HuH-7 (cell line): ENCODE results near the gene WNT3.

Experiments
- DNase-seq: peaks from one replicate; pipeline ENCODE4 v3.0.0; 2011; ENCODE audit warnings: low spot score

The WNT3 gene

DNA sequence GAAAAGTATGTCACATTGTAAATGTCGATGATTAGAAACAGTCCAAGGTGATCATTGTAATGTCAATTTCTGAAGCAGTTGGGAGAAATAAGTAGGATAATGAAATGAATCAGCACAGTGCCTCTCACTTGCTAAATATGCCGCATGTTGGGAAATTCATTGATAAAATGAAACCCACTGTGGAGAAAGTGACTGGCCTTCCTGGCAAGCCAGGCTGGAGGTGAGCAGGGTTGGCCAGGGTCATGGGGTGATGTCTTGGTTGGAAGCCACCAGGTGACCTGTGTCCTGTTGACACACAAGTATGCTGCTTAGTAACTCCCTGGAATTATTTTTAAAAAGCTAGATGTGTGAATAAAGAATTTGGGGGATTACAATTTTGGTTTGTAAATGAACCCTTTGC, 18.0 kb upstream of the WNT3 start:
- DNase-seq, result no peak

DNA sequence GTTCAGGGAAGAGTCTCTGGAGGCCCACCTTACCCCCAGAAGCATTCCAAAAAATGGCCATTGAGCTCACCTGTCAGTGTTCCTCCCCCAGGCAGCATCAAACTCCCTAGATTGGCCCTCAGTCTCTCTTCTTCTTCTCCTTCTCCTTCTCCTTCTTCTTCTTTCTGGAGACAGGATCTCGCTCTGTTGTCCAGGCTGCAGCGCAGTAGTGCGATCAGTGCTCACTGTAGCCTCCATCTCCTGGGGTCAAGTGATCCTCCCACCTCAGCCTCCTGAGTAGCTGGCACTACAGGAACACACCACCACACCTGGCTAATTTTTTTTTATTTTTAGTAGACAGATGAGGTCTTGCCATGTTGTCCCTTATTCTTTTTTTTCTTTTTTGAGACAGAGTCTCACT, 16.4 kb upstream of the WNT3 start:
- DNase-seq, result no peak

DNA sequence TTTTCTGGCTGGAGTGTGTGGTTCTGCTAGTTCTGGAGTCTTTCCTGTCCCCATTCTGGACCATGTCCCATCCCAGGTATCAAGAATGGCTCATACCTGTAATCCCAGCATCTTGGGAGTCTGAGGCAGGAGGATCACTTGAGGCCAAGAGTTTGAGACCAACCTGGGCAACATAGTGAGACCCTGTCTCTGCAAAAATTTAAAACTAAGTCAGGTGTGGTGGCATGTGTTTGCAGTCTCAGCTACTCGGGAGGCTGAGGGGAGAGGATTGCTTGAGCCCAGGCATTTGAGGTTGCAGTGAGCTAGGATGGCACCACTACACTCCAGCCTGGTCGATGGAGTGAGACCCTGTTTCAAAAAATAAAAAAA, 15.3 kb upstream of the WNT3 start:
- DNase-seq, result no peak

DNA sequence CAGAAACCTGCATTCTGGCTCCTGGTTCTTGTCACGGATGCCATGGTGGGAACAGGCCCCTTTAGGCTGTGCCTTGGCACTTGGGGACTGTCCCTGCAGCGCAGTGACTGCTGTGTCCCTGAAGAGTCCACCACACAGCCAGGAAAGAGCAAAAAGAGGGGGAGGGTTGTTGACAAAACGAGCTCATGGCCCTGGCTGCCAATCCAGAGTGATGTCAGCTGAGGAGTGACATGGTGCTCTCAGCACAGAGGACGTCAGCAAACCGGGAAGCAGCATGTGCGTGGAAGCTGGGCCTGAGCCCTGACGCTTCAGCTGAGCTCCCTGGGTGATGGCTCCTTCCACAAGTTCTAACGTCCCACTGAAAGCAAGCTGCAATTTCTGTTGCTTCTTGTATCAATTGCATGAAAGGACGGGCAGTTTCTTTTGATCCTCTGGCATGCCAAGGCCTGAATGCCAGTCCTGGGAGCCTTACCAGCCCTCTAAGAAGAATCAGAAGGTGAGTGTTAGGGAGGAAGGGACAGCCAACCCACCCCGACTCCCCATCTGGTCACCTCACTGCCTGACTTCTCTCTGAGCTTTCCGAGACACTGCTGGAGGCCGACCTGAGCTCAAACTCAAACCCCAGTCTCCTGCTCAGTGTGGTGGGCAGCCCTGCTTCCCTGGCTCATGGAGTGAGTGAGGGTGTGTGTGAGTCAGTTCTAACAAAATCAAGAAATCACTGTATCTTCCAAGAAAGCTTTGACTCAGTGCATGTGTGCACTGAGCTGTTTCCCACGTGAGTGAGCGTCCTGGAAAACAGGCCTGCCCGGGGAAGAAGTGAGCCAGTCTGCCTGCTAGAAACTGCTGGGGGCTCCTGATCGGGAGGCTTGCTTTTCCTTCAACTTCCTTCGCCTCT, 14.7 kb upstream of the WNT3 start:
- DNase-seq, result no peak

DNA sequence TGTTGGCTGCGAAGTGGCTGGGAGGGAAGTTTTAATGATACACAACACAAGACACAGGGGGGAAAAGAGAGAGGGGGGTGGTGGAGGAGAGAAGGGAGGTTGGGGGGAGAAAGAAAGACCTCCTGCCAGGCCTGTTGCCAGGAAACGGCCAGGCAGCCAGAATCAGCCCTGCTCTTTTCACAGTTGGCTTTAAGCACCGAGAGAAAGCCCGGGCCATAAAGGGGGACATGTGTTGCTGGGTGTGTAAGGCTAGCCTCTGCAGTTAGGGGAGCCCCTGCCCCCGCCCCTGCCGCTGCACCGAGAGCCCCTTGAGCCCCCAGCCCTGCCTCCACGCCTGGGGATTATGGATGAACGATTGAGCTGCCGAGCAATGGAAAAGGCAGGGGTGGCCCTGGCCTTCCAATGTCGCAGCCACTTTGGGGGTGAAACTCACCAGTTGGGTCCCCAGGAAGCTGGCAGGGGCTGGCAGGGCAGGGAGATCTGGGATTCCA, 13.9 kb upstream of the WNT3 start:
- DNase-seq, result no peak

DNA sequence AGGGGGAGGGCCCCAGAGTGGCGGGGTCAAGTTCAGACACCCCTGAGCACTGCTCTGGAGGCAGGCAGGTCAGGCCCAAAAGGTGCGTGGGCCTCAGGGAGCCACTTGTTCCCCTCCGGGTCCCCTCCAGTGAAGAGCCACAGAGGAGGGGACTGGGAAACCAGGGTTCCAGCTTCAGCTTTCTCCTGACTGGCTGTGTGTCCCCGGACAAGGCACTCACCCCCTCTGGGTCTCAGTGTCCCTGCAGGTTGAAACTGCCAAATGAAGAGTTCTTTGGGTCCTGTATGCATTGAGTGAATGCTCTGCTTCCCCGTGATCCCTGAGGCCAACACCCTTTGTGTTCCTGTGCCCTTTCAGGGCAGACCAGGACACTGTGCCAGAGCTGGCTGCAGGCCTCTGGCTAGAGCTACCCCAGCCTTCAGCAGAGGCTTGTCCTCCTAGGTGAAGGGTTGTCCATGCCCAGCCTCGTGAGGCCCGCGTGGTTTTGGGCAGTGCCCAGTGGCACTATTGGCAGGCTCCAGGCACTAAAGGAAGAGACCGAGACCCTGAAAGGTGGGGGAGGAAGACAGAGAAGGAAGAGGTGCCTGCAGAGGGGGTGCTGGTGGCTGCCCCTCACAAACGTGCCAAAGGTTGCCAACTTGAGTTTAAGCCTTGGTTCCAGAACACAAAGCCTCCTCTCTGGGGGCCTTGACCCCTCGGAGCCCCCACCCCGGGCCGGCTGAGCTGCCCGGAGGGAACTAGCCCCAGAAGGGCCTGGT, 13.3 kb upstream of the WNT3 start:
- no peak for DNase-seq

DNA sequence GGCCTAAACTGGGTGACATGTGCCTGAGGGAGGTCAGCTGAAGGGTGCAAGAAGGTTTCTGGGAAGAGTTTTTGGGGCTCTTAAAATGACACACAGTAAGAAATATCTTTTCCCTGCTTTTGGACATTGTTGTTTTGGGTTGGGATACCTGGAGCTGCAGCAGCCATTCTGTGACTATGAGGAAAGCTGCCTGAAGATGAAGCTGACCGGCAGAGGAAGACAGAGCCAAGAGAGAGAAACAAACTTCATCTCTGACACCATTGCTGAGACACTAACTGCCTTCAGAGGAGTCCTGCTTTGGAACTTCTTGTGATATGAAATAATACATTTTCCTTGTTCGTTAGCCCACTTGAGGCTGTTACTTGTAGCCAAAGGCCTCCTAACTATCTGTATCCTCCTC, 8.8 kb upstream of the WNT3 start:
- no peak for DNase-seq

DNA sequence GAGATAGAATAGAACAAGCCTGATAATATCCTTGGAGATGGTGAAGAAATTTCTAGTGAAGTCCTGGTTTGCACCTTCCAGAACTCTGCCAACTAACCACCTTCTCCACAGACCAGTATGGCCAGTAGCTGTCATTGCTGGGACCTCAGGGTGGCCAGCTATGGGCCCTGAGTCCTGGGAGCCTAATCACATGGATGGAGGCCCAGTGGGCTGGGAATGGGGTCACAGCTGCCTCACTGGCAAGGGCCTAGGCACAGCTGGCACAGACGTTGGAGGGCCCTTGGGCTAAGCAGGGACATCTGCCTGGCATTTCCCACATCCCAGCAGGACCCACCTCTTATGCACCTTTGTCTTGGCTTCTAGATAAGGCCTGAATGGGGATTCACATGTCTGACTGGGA, 7.6 kb upstream of the WNT3 start:
- no peak for DNase-seq

DNA sequence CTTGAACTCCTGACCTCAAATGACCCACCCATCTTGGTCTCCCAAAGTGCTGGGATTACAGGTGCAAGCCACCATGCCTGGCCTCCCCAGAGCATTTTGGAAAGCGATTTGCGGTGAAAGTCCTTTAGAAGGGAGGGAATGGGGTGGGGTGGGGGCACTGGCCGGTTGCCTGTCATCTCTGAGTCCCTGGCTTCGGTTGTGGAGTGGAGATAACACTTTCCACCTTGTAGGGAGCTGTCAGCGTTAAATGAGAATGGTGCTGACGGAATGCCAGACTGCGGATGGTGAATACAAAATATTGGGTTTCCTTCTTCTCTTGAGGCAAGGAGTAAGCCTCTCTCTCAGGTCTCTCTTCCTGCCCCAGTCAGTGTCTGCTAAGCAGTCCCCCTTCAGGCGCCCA, 5.2 kb upstream of the WNT3 start:
- no peak for DNase-seq

DNA sequence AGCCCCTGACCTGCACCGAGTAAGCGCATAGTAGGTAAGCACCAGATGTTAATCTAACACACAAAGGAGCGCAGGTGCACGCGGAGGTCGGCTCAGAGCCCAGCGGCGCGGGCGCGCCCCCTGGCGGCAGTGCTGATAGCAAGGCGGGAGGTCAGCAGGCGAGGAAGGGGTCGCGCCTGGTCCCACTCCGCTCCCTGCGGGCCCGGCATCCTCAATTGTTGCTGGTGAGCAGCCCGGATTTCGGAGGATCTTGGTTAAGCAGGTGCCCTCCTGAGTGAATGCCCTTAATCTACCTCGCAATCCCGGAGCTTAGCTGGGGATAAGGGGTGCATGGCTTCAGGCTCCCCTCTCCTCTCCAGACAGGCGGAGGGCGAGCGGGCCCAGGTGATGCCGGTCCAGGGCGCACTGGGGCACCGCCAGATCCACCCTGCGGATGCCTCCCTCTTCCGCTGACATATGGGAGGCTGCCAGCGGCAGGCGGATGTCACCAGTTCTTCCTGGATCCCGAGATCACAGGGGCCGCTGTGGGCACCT, 4.0 kb upstream of the WNT3 start:
- no peak for DNase-seq

DNA sequence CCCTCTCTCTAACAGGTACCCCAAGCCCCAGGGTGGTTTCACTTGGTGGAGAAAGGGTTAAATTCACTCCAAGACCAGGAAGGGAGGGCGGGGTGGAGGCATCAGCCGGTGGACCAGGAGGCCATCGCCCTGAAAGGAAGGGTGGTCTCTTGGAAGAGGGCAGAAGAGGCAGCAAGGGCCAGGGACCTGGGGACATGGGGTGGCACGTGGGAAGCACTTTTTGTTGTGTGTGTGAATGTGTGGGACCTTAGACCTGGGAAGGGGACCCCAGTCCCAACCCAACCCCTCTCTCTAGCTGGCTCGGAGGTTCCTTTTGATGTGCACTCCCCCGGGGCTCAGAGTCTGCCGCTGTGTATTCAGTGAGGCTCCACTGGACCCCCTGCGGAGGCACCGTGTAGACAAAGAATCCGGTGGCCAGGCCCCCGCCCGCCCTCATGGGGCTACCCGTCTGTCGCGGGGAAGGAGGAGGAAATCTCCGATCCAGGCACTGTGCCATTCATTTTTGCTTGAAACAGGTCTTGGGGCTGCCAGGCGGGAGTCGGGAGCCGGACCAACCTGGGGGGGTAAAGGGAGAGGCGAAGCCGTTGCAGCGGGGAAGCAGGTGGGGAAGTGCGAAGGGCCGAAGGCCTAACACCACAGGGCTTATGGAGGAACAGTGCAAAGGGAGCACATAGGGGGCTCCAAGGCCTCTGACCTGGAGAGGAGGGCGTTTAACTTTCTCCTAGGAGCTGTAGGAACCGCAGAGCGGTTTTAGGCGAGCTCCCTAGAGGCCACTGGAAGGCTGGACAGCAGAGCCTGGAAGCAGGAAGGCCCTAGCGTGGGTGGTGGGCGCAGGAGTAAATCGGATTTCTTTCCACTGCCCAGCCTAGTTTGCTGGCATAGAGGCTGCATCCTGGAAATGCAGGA, 3.2 kb upstream of the WNT3 start:
- DNase-seq, result no peak

DNA sequence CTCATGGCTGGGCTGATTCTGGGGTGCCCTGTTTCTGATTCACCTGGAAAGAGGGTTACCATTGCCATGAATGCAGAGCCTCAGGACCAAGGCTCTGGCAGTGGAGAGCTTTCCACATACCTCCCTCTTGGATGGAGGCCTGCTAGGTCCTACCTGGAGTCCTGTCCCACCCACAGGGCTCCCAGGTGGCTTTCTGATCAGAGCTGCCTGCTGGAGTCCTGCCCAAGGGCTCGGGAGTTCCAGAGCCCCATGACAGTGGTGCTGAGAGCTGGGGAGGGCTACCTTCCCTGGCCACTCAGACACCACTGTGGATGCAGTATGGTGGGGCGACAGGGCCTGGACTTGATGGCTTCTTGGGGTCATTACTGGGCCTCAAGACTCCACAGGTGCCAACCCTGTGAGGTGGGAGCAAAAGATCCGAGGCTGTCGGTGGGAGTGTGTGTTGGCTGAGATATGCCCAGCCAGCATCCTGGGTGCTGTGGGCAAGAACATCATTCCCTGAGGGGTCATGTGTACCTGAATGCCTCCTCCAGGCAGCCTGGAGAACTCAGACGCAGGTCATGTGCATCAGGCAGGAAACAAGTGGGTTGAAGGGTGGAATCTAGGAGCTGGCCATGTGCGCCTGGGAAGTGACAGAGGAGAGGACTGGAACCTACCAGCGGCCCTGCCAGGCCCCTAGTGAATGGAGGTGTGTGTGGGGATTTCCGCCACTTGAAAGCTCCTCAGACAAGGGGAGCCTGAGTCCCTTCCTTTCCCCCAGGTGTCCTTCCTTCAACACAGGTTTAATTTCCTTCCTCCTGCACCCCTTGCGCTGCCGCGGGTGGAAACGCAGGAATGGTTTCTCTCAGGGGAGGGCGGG, 2.3 kb upstream of the WNT3 start:
- DNase-seq, result no peak

DNA sequence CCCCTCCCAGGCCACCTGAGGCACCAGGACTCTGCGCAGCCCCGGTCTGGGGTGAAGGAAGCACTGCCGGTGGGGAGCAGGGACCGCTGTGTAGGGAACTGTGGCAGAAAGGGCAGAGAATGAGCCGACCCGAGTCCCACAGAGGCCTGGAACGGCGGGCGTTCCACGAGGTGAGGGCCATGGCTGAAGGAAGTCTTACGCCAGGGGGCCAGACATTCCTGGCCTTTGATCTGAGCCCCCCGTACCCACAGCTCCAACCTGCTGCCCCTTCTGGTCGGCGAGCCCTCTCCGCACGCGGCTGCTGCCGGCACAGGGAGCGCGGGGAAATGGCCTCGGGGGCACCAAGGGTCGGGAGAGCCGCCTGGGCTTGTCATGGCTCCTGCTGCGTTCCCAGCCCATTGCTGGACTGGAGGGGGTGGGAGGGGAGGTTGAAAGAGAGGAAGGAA, 1.4 kb upstream of the WNT3 start:
- no peak for DNase-seq

DNA sequence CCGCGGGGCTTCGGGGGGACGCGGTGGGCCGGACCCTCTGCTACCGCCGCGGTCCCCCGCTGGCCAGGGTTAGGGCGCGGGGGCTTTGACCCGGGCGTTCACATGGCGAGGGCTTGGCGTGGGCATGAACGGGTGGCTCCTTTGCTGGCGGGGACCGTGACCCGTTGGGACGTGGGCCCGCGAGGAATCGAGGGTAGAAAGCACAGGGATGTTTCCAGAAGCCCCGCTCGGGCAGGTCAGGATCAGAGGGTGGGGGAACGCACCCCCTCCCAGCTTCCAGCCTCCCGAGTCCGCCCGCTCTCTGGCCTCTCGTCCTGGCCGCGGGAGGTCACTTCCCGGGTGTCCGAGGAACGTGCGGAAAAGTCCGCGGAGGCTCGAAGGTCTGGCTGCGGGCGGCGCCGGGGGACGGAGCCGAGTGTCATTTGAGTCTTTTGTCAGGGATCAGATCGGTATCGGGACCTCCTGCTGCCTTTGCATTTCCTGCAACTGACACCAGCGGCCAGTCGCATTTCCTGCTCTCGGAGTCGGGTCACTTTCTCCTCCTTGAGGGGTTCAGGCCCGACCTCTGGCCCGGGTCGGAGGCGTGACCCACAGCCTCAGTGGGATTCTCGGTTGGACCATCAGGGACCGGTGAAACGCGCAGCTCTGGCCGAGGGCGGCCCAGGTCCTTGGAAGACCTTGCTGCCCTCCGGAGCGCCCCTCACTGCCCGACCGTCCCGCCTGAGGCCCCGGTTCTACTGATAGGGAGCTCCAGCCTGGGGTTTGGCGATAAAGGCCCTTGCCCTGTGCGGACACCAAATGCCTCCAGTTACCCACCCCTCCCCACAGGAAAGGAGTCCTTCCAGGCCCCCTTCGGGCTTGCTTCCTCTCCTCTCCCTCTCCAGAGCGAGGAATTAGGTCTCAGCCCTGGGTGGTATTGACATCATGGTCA, 702 bp upstream of the WNT3 start:
- peak; percentile 76 for DNase-seq

DNA sequence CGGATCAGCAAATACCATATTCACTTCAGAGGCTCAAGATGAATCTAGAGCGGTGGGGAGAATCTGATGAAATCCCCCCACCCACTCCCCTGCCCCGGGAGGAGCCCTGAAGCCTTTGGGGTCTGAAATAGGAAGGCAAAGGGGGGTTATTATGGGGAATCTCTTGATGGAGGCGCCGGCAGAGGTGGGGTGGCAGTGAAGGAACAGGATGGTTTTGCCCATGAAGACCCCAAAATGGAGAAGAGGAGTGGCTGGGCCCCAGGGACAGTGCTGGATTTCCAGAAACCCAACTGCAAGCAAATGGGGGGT, 637 bp downstream of the WNT3 start:
- DNase-seq, result no peak

DNA sequence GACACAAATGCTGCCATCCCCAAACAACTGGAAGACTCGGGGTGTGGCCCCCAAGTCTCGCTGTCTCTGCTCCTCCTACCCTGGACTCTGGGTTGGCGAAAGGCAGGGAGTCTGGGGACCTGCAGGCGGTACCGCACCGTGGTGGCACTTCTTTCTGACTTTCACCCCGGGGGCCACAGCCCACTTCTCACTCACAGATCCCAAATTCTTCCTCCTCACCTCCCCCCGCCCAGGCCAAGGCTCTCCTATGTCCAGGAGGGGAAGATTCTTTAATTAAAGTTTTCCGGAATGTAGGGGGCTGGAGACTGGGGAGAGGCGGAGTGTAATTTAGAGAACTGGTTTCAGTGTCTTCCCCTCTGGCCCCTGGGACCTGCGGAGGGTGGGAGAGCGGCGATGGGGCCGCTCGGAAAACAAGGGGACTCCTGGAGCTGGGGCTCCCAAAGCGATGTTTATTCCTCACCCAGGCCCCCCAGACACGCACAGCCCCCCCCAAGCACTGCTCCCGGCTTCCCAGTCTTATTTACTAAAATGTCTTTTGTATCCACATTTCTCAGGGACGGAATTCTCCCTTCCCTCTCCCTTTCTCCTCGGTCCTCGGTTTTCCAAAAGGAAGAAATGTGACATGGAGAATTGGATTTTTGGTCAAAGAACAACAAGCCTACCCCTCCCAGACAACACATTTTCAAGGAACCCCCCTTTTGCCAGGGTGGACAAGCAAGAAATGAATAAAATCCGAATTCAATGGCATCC, 1.2 kb downstream of the WNT3 start:
- DNase-seq, result no peak

DNA sequence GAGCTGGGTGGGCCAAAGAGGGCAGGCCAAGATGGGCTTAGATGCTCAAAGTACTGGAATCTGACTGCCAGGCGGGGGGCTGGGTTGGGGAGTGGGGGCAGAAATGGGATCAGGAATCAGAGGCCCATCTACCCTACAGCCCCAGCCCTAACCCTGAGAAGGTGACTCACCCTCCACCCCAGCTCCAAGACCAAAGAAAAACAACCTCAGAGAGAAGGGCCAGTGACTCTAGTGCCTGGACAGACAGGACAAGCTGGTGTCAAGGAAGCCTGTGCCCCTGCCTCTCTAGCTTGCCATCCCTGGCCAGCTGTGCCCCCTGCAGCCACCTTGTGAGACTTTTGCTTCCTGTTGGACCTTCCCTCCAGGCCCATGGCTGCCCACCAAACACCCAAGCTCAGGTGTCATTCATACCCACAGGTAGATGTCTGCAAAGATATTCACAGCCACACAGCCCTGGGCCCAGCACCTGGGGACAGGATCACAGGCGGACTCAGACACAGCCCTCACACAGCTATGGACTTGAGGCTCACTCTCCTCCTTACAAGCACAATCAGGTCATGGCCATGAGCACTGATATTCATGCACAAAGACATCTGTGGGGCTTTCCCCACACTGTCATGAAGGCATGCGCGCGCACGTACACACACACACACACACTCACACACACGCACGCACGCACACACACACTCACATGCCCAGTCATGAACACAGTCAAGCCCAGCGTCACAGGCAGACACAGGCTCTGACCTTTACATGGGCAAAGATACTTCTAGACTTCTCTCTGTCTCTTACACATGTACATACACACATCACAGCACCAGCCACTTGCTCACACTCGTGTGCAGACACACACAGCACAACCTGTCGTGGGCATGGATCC, 2.8 kb downstream of the WNT3 start:
- no peak for DNase-seq

DNA sequence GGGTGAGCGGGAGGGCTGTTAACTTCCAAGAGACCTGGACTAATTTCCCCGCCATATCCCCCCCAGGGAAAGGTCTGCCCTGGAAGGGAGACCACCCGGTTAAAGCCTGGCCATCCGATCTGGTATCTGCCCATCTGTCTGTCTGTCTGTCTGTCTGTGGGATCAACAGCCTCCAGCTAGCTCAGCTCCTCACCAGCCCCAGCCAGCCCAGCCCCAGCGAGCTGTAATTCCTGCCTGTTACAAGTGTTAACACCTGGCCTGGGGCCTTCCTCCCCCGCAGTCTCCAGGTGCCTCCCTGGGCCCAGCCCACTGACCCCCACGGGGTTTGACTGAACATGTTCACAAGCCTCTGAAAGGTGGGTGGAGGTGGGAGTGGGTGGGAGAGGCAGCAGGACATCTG, 4.0 kb downstream of the WNT3 start:
- DNase-seq, result no peak
